ENCODE measurements around the gene NDST3. TPM values are rescaled to one million over a fixed set of nuclear protein-coding genes. Genes with fewer than 3 reads are reported as not detected.
A peak's percentile ranks its signal among the peaks of the same experiment; 100 is the strongest.

Gene NDST3
- total and polyA plus RNA-seq, 8 donors, result 0.02 TPM; not detected in 7

DNA sequence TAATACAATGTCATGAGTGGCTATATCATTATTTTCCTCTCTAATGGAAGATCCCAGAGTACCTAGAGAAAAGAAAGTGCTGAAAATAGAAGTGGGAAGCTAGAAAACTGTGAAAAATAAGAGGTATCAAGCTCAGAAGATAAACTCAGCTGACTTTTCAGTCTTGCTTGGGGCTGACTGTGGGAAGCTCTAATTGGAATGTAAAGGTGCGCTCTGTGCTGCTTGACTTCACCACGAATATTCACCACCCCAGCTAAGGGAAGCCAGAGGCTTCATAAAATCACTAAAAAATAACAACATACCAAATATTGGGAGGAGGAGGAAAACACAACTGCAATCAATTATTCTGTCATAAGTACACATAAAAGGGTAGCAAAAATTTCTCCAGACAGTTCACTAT, 25.1 kb downstream of the NDST3 start:
- H3K36me3 ChIP-seq, result no peaks in the 10 kb centered on the region
- FAIRE-seq, result no peak

DNA sequence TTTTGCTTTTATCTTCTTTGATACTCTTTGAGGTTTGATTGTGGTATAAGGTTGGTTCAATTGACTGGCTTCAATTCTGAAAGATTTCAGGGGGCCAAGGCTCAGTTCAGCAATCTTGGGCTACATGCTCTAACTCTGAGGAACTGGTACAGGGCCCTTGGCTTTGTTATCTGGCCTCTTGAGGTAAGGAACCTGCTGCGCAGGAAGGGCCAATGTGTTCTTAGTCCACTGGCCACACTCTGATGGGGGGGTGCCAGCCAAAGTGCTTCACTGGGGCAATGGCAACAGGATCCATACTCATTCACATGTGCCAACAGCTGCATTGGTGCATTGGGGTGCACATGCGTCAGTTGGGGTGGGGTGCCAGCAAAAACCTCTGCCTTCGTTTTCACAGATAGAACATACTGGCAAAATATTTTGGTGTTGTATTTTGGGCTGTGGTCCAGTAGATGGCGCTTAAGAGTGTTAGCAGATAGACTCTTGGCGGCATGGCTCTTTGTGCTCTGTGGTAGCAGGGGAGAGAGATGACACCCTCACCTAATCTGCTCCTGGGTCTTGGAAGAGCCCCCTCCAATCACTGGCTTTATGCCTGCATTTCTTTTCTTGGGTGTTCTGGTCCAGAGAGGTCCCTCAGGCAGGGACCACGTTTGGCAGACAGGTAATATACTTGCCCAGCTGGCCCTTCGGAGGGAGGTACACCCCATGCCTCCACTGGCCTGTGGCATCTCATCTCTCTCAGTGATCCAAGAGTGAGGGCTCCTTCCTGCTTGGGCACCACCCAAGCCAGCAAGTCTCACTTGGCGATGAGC, 42.9 kb downstream of the NDST3 start:
- 51 to 53% methylated on average over 8 of the region's 8 CpGs for WGBS, 2 donors
- H3K4me1 ChIP-seq, result no peaks in the 10 kb centered on the region
- no peaks in the 10 kb centered on the region for H3K36me3 ChIP-seq
- FAIRE-seq (no peak), DNase-seq (peak in 1 of 6 donors; percentile 32), ATAC-seq (no peak)
- H3K27ac ChIP-seq, result no peak overlapping the region
- intact Hi-C loops (cut with DNase I), result no loop called here
- TF ChIP-seq CTCF (IDR thresholded peaks at IDR 0.05), result no peak
- no peak overlapping the region for H3K4me3 ChIP-seq
- H3K9me3 ChIP-seq, result no peaks in the 10 kb centered on the region
- H3K27me3 ChIP-seq, result no peaks in the 10 kb centered on the region

More for the DNA sequence above, 25.1 kb downstream of the NDST3 start:
- Histone ChIP-seq H3K9me3 (no peaks in the 10 kb centered on the region), H3K27me3 (no peaks in the 10 kb centered on the region), H3K27ac (no peak overlapping the region), H3K4me3 (no peak overlapping the region), H3K4me1 (no peaks in the 10 kb centered on the region)
- no peak for TF ChIP-seq CTCF (IDR thresholded peaks at IDR 0.05)
- intact Hi-C loops (cut with DNase I), result no loop called here
- WGBS, 2 donors, result 62 to 67% methylated on average over 2 of the region's 2 CpGs
- ATAC-seq (no peak), DNase-seq (no peak)

DNA sequence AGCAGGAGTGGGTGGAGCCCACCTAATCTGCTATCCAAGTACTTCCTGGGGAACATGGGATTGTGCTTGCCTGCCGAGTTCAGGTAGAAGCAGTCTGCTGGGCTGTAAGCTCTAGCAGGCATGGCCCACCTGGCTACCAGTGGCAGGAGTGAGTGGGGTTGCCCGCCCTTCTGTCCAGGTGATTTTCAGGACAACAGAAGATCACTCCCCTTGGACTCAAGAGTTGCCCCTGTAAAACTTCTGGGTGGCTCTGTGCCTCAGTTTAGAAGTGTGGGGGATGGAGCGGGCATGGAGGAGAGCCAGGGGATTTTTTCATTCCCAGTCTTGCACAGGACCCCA, 43.5 kb downstream of the NDST3 start:
- 76 to 85% methylated on average over 3 of the region's 3 CpGs for WGBS, 2 donors
- no peak for FAIRE-seq
- TF ChIP-seq CTCF (IDR thresholded peaks at IDR 0.05), result no peak
- Histone ChIP-seq H3K9me3 (no peaks in the 10 kb centered on the region), H3K27me3 (no peaks in the 10 kb centered on the region), H3K36me3 (no peaks in the 10 kb centered on the region), H3K4me3 (no peak overlapping the region), H3K27ac (no peak overlapping the region), H3K4me1 (no peaks in the 10 kb centered on the region)
- intact Hi-C loops (cut with DNase I), result no loop called here
- DNase-seq, result no peak
- no peak for ATAC-seq

GRCh38 chr4:118081434-118081833, 47.1 kb downstream of the NDST3 start:
- Histone ChIP-seq H3K9me3 (no peaks in the 10 kb centered on the region), H3K27ac (no peak overlapping the region), H3K36me3 (no peaks in the 10 kb centered on the region), H3K27me3 (no peaks in the 10 kb centered on the region), H3K4me3 (no peak overlapping the region), H3K4me1 (no peaks in the 10 kb centered on the region)
- TF ChIP-seq CTCF (IDR thresholded peaks at IDR 0.05), result no peak
- DNase-seq (no peak), FAIRE-seq (no peak), ATAC-seq (no peak)
- intact Hi-C loops (cut with DNase I), result no loop called here

DNA sequence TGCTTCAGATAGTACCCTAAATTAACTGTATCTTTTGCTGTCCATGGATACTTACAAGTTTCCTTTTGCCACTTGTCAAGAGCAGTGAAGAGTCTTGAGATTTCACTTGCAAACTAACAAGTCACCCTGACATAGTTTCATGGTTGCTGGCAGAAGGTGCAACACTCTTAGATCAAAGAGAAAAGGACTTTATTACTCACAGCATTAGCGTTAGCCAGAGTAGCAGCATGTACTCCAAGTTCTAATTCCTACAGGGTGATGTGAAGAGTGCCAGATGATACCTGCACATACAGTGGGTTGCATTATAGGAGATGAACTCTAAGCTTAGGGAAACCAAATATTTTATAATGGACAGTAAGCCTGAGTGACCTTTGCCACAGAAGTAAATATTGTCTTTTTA, 47.9 kb downstream of the NDST3 start:
- no peak overlapping the region for H3K27ac ChIP-seq
- WGBS, 2 donors, result 59 to 74% methylated on average over 1 of the region's 1 CpG
- H3K4me3 ChIP-seq, result no peak overlapping the region
- H3K4me1 ChIP-seq, result no peaks in the 10 kb centered on the region
- no peak for TF ChIP-seq CTCF (IDR thresholded peaks at IDR 0.05)
- intact Hi-C loops (cut with DNase I), result no loop called here
- H3K9me3 ChIP-seq, result no peaks in the 10 kb centered on the region
- FAIRE-seq (no peak), DNase-seq (no peak), ATAC-seq (no peak)
- H3K27me3 ChIP-seq, result no peaks in the 10 kb centered on the region
- H3K36me3 ChIP-seq, result no peaks in the 10 kb centered on the region
